ENCODE measurements around the gene RASA1. TPM values are rescaled to one million over a fixed set of nuclear protein-coding genes. Genes with fewer than 3 reads are reported as not detected.

The RASA1 gene
- total and polyA plus RNA-seq, 9 of the 15 experiments (the other 6 are each of a cell fraction or from before 2014, with no cell fraction given) = 3.2 to 17.3 (median 9.2) TPM

DNA sequence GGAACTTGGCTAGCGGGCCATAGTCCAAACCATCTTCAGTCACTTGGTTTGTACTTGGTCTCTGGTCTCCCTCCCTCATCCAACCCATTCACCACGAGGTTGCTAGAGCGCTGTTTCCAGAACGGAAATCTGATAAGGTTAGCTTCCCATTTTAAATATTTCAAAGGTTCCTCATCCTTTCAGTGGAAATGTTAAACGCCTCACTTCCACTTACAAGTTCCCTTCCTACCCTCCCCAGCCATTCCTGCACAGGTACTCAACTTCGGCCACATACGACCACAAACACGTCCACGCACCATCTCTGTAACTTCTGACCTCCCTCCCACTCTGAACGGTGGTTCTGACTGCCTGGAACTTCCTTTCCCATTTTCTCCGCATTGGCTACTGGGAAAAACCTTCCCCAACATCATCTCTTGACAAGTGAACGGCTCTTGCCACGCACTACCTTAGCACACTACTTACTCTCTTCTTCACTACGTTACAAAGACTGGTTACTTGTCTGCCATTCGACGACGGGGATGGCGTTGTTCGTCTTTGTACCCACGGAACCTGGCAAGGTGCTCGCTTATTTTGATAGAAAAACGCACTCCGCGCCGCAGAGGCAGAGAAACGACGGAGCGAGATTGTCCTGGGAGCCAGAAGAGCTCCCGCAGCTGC is 144.4 kb downstream of the RASA1 start (continued):
- TF ChIP-seq, protein P1, sequence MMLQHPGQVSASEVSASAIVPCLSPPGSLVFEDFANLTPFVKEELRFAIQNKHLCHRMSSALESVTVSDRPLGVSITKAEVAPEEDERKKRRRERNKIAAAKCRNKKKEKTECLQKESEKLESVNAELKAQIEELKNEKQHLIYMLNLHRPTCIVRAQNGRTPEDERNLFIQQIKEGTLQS (IDR thresholded peaks at IDR 0.05) = no peak
- TF ChIP-seq, protein P1 (CRISPR knock-in tag; conservative IDR thresholded peaks at IDR 0.05) = peak; percentile 43; the same call in 1 of the 2 replicates
- TF ChIP-seq, protein P2, sequence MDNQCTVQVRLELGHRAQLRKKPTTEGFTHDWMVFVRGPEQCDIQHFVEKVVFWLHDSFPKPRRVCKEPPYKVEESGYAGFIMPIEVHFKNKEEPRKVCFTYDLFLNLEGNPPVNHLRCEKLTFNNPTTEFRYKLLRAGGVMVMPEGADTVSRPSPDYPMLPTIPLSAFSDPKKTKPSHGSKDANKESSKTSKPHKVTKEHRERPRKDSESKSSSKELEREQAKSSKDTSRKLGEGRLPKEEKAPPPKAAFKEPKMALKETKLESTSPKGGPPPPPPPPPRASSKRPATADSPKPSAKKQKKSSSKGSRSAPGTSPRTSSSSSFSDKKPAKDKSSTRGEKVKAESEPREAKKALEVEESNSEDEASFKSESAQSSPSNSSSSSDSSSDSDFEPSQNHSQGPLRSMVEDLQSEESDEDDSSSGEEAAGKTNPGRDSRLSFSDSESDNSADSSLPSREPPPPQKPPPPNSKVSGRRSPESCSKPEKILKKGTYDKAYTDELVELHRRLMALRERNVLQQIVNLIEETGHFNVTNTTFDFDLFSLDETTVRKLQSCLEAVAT (IDR thresholded peaks at IDR 0.05) = peak; percentile 54 to 66; a peak in 2 of 4 replicates
- TF ChIP-seq CTBP1 (IDR thresholded peaks at IDR 0.05; ENCODE audit: borderline replicate concordance) (0 out of 2 replicates have a peak, but pooled peaks have one; percentile 13), ZNF134 (CRISPR knock-in tag; conservative IDR thresholded peaks at IDR 0.05) (0 out of 2 replicates have a peak, but pooled peaks have one; percentile 6), OTX1 (CRISPR knock-in tag; IDR thresholded peaks at IDR 0.05) (0 out of 2 replicates have a peak, but pooled peaks have one; percentile 56), LARP7 (IDR thresholded peaks at IDR 0.05) (peak; percentile 51; the same call in 1 of the 2 replicates), XRCC5 (IDR thresholded peaks at IDR 0.05; ENCODE audit: low read depth, low read length) (0 out of 2 replicates have a peak, but pooled peaks have one; percentile 12), HNRNPUL1 (IDR thresholded peaks at IDR 0.05; ENCODE audit: low read length) (no peak), ARID1B (IDR thresholded peaks at IDR 0.05) (peak; percentile 50; the same call in 1 of the 2 replicates)
- TF ChIP-seq, protein P3, sequence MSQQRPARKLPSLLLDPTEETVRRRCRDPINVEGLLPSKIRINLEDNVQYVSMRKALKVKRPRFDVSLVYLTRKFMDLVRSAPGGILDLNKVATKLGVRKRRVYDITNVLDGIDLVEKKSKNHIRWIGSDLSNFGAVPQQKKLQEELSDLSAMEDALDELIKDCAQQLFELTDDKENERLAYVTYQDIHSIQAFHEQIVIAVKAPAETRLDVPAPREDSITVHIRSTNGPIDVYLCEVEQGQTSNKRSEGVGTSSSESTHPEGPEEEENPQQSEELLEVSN (IDR thresholded peaks at IDR 0.05; ENCODE audit: borderline replicate concordance in 1 of 2, extremely low read depth in 1 of 2, insufficient read depth in 1 of 2, insufficient read length in 1 of 2, low read depth in 1 of 2, low read length in 1 of 2, poor library complexity in 1 of 2, severe bottlenecking in 1 of 2) = peak in 1 of 2 experiments; percentile 13
- TF ChIP-seq, protein P4, sequence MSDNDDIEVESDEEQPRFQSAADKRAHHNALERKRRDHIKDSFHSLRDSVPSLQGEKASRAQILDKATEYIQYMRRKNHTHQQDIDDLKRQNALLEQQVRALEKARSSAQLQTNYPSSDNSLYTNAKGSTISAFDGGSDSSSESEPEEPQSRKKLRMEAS (CRISPR knock-in tag; IDR thresholded peaks at IDR 0.05) = peak; percentile 59; the same call in 1 of the 2 replicates

Measured in K562 (cell line).